ENCODE measurements around the gene BMF.
A peak's percentile ranks its signal among the peaks of the same experiment; 100 is the strongest.
"Not testable (repeated sequence)": the region's sequence is repeated elsewhere in the genome, so short reads cannot be mapped to it uniquely, and the experiment has no call there.

BMF gene

GRCh38 chr15:40108855-40109735 is at the start of gene BMF:
BMF (minus strand) TSS chr15:40108879; CDS start chr15:40106086, 2,793 bp downstream.
- DNase-seq = peak; percentile 100

- no peak for DNase-seq
Measured at GRCh38 chr15:40157778-40158447, 49.2 kb upstream of the BMF start.

GRCh38 chr15:40155270-40155910 is 46.7 kb upstream of the BMF start:
- DNase-seq = no peak

- DNase-seq = not testable (repeated sequence)
Measured at GRCh38 chr15:40154821-40155220, 46.1 kb upstream of the BMF start.

GRCh38 chr15:40151991-40152390 is 43.3 kb upstream of the BMF start:
- DNase-seq = no peak

GRCh38 chr15:40151499-40151898 is 42.8 kb upstream of the BMF start:
- no peak for DNase-seq

GRCh38 chr15:40150163-40150925 is 41.7 kb upstream of the BMF start:
- peak; percentile 83 for DNase-seq

GRCh38 chr15:40149339-40149738 is 40.7 kb upstream of the BMF start:
- DNase-seq = no peak

- DNase-seq = no peak
Measured at GRCh38 chr15:40146037-40146436, 37.4 kb upstream of the BMF start.

GRCh38 chr15:40142428-40142827 is 33.7 kb upstream of the BMF start:
- DNase-seq = no peak

- not testable (repeated sequence) for DNase-seq
Measured at GRCh38 chr15:40138201-40138570, 29.5 kb upstream of the BMF start.

GRCh38 chr15:40137303-40138200 is 28.9 kb upstream of the BMF start:
- no peak for DNase-seq

- no peak for DNase-seq
Measured at GRCh38 chr15:40136470-40137302, 28.0 kb upstream of the BMF start.

GRCh38 chr15:40135846-40136450 is 27.3 kb upstream of the BMF start:
- DNase-seq = not testable (repeated sequence)

- DNase-seq = no peak
Measured at GRCh38 chr15:40134885-40135284, 26.2 kb upstream of the BMF start.

- DNase-seq = no peak
Measured at GRCh38 chr15:40133544-40133943, 24.9 kb upstream of the BMF start.

- DNase-seq = peak; percentile 33
Measured at GRCh38 chr15:40130799-40131502, 22.3 kb upstream of the BMF start.

- no peak for DNase-seq
Measured at GRCh38 chr15:40130118-40130517, 21.4 kb upstream of the BMF start.

- DNase-seq = no peak
Measured at GRCh38 chr15:40128766-40129660, 20.3 kb upstream of the BMF start.
